Measurements from ENCODE around the gene TIAM2. TPM values are rescaled to one million over a fixed set of nuclear protein-coding genes. Genes with fewer than 3 reads are reported as not detected.
"Not testable (repeated sequence)": the region's sequence is repeated elsewhere in the genome, so short reads cannot be mapped to it uniquely, and the experiment has no call there.

The TIAM2 gene
- total RNA-seq, 1 donor from 2014 or later = 5.9 TPM

GRCh38 chr6:155223646-155224451 is 228.7 kb downstream of the TIAM2 start:
- no peak for DNase-seq
- ATAC-seq = peak; percentile 32 to 54
- no peaks in the 10 kb centered on the region for H3K27me3 ChIP-seq (ENCODE audit: low read depth)
- intact Hi-C loops (cut with DNase I) = no loop called here
- no peak overlapping the region for H3K27ac ChIP-seq
- no peaks in the 10 kb centered on the region for H3K36me3 ChIP-seq
- no peak for TF ChIP-seq CTCF (IDR thresholded peaks at IDR 0.05)
- H3K4me1 ChIP-seq = no peaks in the 10 kb centered on the region
- H3K9me3 ChIP-seq = no peaks in the 10 kb centered on the region
- no peak overlapping the region for H3K4me3 ChIP-seq

GRCh38 chr6:155224618-155225017 is 229.5 kb downstream of the TIAM2 start:
- no peak for DNase-seq

GRCh38 chr6:155227046-155227445 is 231.9 kb downstream of the TIAM2 start:
- no peak for ATAC-seq
- DNase-seq = no peak
- no peak overlapping the region for H3K4me3 ChIP-seq
- intact Hi-C loops (cut with DNase I) = no loop called here
- no peaks in the 10 kb centered on the region for H3K36me3 ChIP-seq
- no peaks in the 10 kb centered on the region for H3K4me1 ChIP-seq
- no peak overlapping the region for H3K27ac ChIP-seq
- TF ChIP-seq CTCF (IDR thresholded peaks at IDR 0.05) = no peak
- no peaks in the 10 kb centered on the region for H3K9me3 ChIP-seq
- no peaks in the 10 kb centered on the region for H3K27me3 ChIP-seq (ENCODE audit: low read depth)

More at GRCh38 chr6:155224618-155225017, 229.5 kb downstream of the TIAM2 start:
- H3K9me3 ChIP-seq = no peaks in the 10 kb centered on the region
- no peaks in the 10 kb centered on the region for H3K36me3 ChIP-seq
- H3K27me3 ChIP-seq (ENCODE audit: low read depth) = no peaks in the 10 kb centered on the region
- no peak overlapping the region for H3K4me3 ChIP-seq
- H3K27ac ChIP-seq = no peak overlapping the region
- no peak for TF ChIP-seq CTCF (IDR thresholded peaks at IDR 0.05)
- ATAC-seq = no peak
- intact Hi-C loops (cut with DNase I) = no loop called here
- H3K4me1 ChIP-seq = no peaks in the 10 kb centered on the region

GRCh38 chr6:155228546-155229166 is 233.5 kb downstream of the TIAM2 start:
- DNase-seq = no peak
- no peaks in the 10 kb centered on the region for H3K27me3 ChIP-seq (ENCODE audit: low read depth)

GRCh38 chr6:155230975-155231374 is 235.9 kb downstream of the TIAM2 start:
- H3K4me1 ChIP-seq; DNase-seq; H3K4me3 ChIP-seq; H3K27me3 ChIP-seq (ENCODE audit: low read depth); intact Hi-C loops (cut with DNase I); H3K27ac ChIP-seq; ATAC-seq; H3K9me3 ChIP-seq; H3K36me3 ChIP-seq: not testable (repeated sequence)

More at GRCh38 chr6:155228546-155229166, 233.5 kb downstream of the TIAM2 start:
- no peaks in the 10 kb centered on the region for H3K36me3 ChIP-seq
- H3K4me1 ChIP-seq = no peaks in the 10 kb centered on the region
- no peak for ATAC-seq
- no peaks in the 10 kb centered on the region for H3K9me3 ChIP-seq
- TF ChIP-seq CTCF (IDR thresholded peaks at IDR 0.05) = no peak
- intact Hi-C loops (cut with DNase I) = no loop called here
- no peak overlapping the region for H3K27ac ChIP-seq
- H3K4me3 ChIP-seq = no peak overlapping the region

- Histone ChIP-seq H3K4me3 (no peak overlapping the region), H3K36me3 (no peaks in the 10 kb centered on the region), H3K4me1 (no peaks in the 10 kb centered on the region), H3K27me3 (ENCODE audit: low read depth) (no peaks in the 10 kb centered on the region), H3K9me3 (no peaks in the 10 kb centered on the region), H3K27ac (no peak overlapping the region)
- intact Hi-C loops (cut with DNase I) = no loop called here
- TF ChIP-seq CTCF (IDR thresholded peaks at IDR 0.05) = no peak
- ATAC-seq = no peak
- DNase-seq = no peak
Measured at GRCh38 chr6:155232848-155233247, 237.7 kb downstream of the TIAM2 start.

Data from lower lobe of right lung (tissue), 2 donors.